ENCODE data around the gene AQP5. TPM values are rescaled to one million over a fixed set of nuclear protein-coding genes. Genes with fewer than 3 reads are reported as not detected.

The AQP5 gene
- 1 to 10 TPM in 2 of 6 donors, under 1 TPM in 4; 0.41 to 2.6 (median 0.91) TPM for total RNA-seq
- polyA plus RNA-seq, result 1 to 10 TPM; 2.5 to 2.8 TPM

DNA sequence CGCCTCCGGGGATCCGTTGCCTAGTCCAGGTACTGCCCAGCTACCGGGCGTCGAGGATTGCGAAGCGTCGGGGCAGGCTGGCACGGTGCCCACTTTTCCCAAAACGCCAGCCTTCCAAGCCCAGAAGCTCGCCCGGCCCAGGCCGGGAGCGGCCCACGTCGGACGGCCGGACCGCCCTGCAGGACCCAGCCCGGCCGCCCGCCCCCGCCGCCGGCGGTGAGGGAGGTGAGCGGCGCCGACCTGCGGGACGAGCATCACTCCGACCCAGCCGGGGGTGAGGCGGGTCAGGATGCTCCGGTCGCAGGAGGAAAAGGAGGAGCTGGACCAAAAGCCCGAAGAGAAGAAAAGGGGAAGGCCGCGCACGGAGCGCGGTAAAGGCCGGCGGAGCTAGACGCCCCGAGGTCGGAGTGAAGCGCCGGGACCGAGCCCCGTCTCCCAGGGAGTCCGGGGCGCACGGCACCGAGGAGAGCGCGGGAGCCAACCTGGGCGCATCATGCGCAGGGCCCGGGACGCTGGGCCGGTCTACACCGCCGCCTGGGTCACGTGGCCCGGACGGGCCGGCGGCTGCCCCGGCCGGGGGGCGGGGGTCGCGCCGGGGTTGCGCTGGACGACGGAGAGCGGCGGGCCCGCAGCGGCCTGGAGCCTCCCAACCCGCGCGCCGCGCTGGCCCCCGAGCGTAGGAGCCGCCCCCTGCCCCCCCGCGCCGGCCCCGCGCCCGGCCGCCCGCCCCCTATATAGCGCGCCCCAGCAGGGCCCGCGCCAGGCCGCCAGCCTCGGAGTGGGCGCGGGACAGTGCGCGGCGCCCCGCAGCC, at the start of gene AQP5:
TSS of gene AQP5 (plus strand) at position 762 of the 812 bp plus-strand sequence. CDS start 146 bp downstream, outside the sequence.
- H3K27ac ChIP-seq, result peak within 1 kb of the TSS in 2 of 4 donors; percentile 53 to 62
- FAIRE-seq (no peak), ATAC-seq (no peak), DNase-seq (peak in 2 of 6 donors; percentile 33 to 72)
- no peaks in the 10 kb centered on the region for H3K9me3 ChIP-seq
- peaks cover 6 to 11% (median 6%) of the 10 kb centered on the region in 3 donors for H3K4me1 ChIP-seq
- H3K4me3 ChIP-seq, result peak within 1 kb of the TSS in 2 of 4 donors; percentile 24
- 7 to 8% methylated on average over 59 to 111 of the region's 111 CpGs for WGBS, 2 donors
- H3K27me3 ChIP-seq, result peaks cover 0 to 8% (median 0%) of the 10 kb centered on the region in 4 donors
- TF ChIP-seq, protein P1, sequence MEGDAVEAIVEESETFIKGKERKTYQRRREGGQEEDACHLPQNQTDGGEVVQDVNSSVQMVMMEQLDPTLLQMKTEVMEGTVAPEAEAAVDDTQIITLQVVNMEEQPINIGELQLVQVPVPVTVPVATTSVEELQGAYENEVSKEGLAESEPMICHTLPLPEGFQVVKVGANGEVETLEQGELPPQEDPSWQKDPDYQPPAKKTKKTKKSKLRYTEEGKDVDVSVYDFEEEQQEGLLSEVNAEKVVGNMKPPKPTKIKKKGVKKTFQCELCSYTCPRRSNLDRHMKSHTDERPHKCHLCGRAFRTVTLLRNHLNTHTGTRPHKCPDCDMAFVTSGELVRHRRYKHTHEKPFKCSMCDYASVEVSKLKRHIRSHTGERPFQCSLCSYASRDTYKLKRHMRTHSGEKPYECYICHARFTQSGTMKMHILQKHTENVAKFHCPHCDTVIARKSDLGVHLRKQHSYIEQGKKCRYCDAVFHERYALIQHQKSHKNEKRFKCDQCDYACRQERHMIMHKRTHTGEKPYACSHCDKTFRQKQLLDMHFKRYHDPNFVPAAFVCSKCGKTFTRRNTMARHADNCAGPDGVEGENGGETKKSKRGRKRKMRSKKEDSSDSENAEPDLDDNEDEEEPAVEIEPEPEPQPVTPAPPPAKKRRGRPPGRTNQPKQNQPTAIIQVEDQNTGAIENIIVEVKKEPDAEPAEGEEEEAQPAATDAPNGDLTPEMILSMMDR (IDR thresholded peaks at IDR 0.05), result no peak
- H3K36me3 ChIP-seq, result no peaks in the 10 kb centered on the region
- intact Hi-C loops (cut with DNase I), result no loop called here

- 70 to 77% methylated on average over 16 of the region's 16 CpGs for WGBS, 2 donors
- no peak overlapping the region for H3K4me3 ChIP-seq
- TF ChIP-seq, protein P1 (IDR thresholded peaks at IDR 0.05), result no peak
- intact Hi-C loops (cut with DNase I), result no loop called here
- FAIRE-seq (no peak), ATAC-seq (peak in 1 of 4 donors; percentile 9), DNase-seq (no peak)
- H3K9me3 ChIP-seq, result no peaks in the 10 kb centered on the region
- no peak overlapping the region for H3K27ac ChIP-seq
- H3K36me3 ChIP-seq, result no peaks in the 10 kb centered on the region
- H3K4me1 ChIP-seq, result no peaks in the 10 kb centered on the region
- no peaks in the 10 kb centered on the region for H3K27me3 ChIP-seq
Measured at GRCh38 chr12:49912345-49913255, 49.1 kb upstream of the AQP5 start.

GRCh38 chr12:49916129-49916919, 45.3 kb upstream of the AQP5 start:
- no peaks in the 10 kb centered on the region for H3K9me3 ChIP-seq
- TF ChIP-seq, protein P1 (IDR thresholded peaks at IDR 0.05), result no peak
- intact Hi-C loops (cut with DNase I), result no loop called here
- H3K4me1 ChIP-seq, result no peaks in the 10 kb centered on the region
- FAIRE-seq (no peak), ATAC-seq (no peak), DNase-seq (peak in 1 of 6 donors; percentile 5)
- no peak overlapping the region for H3K4me3 ChIP-seq
- H3K36me3 ChIP-seq, result no peaks in the 10 kb centered on the region
- 67 to 78% methylated on average over 8 of the region's 8 CpGs for WGBS, 2 donors
- H3K27ac ChIP-seq, result no peak overlapping the region
- H3K27me3 ChIP-seq, result no peaks in the 10 kb centered on the region

- Histone ChIP-seq H3K4me3 (no peak overlapping the region), H3K36me3 (no peaks in the 10 kb centered on the region), H3K27me3 (no peaks in the 10 kb centered on the region), H3K27ac (no peak overlapping the region), H3K4me1 (no peaks in the 10 kb centered on the region), H3K9me3 (no peaks in the 10 kb centered on the region)
- no peak for FAIRE-seq
- WGBS, 2 donors, result 84 to 90% methylated on average over 12 of the region's 12 CpGs
- intact Hi-C loops (cut with DNase I), result no loop called here
- DNase-seq, result no peak
- no peak for ATAC-seq
- TF ChIP-seq, protein P1 (IDR thresholded peaks at IDR 0.05), result no peak
Measured at GRCh38 chr12:49917166-49917787, 44.4 kb upstream of the AQP5 start.

Data from pancreas (tissue), 10 donors.